ENCODE results near the gene IER3. TPM values are rescaled to one million over a fixed set of nuclear protein-coding genes. Genes with fewer than 3 reads are reported as not detected.
"Not testable (repeated sequence)": the region's sequence is repeated elsewhere in the genome, so short reads cannot be mapped to it uniquely, and the experiment has no call there.

IER3 gene
- total RNA-seq, 1 donor from 2014 or later = 4.8 TPM

DNA sequence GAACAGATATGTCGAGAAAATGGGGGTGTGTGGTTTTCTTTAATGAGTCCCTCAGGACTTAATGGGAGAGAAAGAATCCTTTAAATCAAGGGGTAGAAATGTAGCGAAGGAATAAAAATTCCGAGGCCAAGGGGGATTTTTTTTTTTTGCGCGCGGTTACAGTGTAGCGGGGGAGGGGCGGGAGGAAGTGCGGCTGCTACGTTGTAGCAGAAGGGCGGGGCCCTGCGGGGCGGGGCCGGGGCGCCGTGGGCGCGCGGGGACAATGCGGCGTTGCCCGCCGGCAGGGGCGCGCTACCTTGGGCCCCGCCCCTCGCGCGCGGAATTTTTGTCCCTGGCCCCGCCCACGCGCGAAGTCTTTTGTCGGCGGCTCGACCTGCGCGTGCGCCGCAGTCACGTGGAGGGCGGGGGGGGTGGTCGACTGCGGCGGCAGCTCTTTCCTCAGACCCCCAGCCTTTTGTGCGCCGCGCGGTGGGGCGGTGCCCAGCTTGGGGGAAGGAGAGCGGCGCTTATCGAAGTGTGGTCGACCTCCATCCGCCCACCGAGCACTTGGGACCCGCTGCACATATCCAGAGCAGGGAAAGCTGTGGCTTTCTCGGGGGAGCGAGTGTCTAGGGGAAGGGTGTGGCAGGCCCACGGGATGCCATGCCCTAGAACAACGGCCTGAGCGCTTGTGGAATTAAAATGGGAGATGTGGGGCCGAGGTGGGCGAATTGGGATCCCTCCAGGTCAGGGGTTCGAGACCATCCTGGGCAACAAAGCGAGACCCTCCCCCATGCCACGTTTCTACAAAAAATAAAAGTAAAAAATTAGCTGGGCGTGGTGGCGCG lies 22.9 kb downstream of the IER3 start:
- TF ChIP-seq CTCF (IDR thresholded peaks at IDR 0.05; ENCODE audit: unreplicated experiment) = peak; percentile 34
- H3K27ac Mint-ChIP-seq (ENCODE audit: unreplicated experiment) = peak overlapping the region; percentile 98
- DNase-seq (ENCODE audit: low spot score) = peak; percentile 95
- no peaks in the 10 kb centered on the region for H3K9me3 Mint-ChIP-seq (ENCODE audit: unreplicated experiment)
- peaks cover 54% of the 10 kb centered on the region for H3K36me3 Mint-ChIP-seq (ENCODE audit: low read depth, unreplicated experiment)
- peaks cover 22% of the 10 kb centered on the region for H3K27me3 Mint-ChIP-seq (ENCODE audit: unreplicated experiment)
- peak overlapping the region; percentile 99 for H3K4me3 Mint-ChIP-seq (ENCODE audit: unreplicated experiment)
- H3K4me1 Mint-ChIP-seq (ENCODE audit: unreplicated experiment) = peaks cover 55% of the 10 kb centered on the region

DNA sequence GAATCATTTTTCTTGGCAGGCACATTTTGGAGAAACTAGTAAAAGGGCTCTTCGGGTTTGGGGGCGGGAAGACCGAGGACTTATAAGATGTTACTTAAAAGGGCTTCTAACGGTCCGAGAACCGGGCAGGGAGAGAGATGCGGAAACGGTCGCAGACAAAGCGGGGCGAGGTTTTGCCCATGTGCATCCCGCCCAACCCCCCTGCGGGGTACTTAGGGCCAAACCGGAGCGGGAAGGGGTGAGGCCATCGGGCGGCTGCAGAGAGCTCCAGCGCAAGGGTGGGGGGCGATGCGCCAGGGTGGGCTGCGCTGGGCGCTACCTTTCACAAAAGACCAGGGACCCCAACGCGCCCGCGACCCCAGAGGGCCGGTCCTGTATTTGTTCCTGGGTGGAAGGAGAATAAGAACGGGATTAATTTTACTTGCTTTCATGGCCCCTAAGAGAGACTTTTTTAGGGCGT lies 23.6 kb downstream of the IER3 start:
- H3K4me3 Mint-ChIP-seq (ENCODE audit: unreplicated experiment) = peak overlapping the region; percentile 99
- peaks cover 56% of the 10 kb centered on the region for H3K4me1 Mint-ChIP-seq (ENCODE audit: unreplicated experiment)
- TF ChIP-seq CTCF (IDR thresholded peaks at IDR 0.05; ENCODE audit: unreplicated experiment) = no peak
- H3K27ac Mint-ChIP-seq (ENCODE audit: unreplicated experiment) = peak overlapping the region; percentile 98
- H3K9me3 Mint-ChIP-seq (ENCODE audit: unreplicated experiment) = no peaks in the 10 kb centered on the region
- H3K36me3 Mint-ChIP-seq (ENCODE audit: low read depth, unreplicated experiment) = peaks cover 54% of the 10 kb centered on the region
- peak; percentile 56 for DNase-seq (ENCODE audit: low spot score)
- H3K27me3 Mint-ChIP-seq (ENCODE audit: unreplicated experiment) = peaks cover 22% of the 10 kb centered on the region

DNA sequence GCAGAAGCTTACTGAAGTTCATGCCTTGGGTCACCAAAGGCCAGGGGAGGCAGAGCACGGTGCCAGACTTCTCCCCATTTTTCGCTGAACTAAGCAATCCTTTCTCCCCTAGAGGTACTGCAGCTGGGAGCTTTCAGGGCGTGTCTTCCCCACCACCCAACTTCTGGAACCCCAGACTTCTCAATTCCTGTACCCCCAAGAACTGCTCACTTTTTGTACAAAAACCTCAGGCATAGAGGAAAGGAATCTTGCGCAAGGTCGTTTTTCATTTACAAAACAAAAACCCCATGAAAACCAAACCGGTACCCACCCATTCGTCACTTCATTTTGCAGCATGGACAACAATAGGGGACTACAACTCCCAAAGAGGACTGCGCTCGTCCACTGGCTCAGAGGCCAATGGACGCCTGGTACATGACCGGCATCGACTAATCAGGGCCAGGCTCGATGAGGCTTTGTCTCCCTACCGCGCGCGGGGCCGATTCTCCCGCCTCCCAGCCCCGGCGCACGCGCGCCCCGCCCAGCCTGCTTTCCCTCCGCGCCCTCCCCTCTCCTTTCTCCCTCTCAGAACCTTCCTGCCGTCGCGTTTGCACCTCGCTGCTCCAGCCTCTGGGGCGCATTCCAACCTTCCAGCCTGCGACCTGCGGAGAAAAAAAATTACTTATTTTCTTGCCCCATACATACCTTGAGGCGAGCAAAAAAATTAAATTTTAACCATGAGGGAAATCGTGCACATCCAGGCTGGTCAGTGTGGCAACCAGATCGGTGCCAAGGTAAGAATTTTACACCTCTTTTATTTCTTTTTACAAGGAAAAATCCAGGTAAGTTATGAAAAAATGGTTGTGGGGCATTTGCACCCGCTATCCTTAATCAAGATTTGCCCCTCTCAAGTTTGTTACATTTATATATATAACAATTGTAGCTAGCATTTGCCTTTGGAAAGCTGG lies 24.3 kb downstream of the IER3 start, which contains the start of gene TUBB:
TUBB (plus strand) TSS at position 562 of the 947 bp plus-strand sequence; CDS start at position 717, 155 bp downstream.
- Mint-ChIP-seq H3K4me3 (ENCODE audit: unreplicated experiment) (peak within 1 kb of the TSS; percentile 99), H3K27me3 (ENCODE audit: unreplicated experiment) (peaks cover 18% of the 10 kb centered on the region), H3K4me1 (ENCODE audit: unreplicated experiment) (peaks cover 53% of the 10 kb centered on the region), H3K27ac (ENCODE audit: unreplicated experiment) (peak within 1 kb of the TSS; percentile 98), H3K36me3 (ENCODE audit: low read depth, unreplicated experiment) (peaks cover 51% of the 10 kb centered on the region), H3K9me3 (ENCODE audit: unreplicated experiment) (no peaks in the 10 kb centered on the region)
- DNase-seq (ENCODE audit: low spot score) = peak; percentile 96
- no peak for TF ChIP-seq CTCF (IDR thresholded peaks at IDR 0.05; ENCODE audit: unreplicated experiment)

GRCh38 chr6:30719356-30719755 lies 25.0 kb downstream of the IER3 start:
- Mint-ChIP-seq H3K27ac (ENCODE audit: unreplicated experiment) (peak overlapping the region; percentile 98), H3K36me3 (ENCODE audit: low read depth, unreplicated experiment) (peaks cover 48% of the 10 kb centered on the region), H3K9me3 (ENCODE audit: unreplicated experiment) (no peaks in the 10 kb centered on the region), H3K27me3 (ENCODE audit: unreplicated experiment) (peaks cover 16% of the 10 kb centered on the region), H3K4me3 (ENCODE audit: unreplicated experiment) (peak overlapping the region; percentile 99), H3K4me1 (ENCODE audit: unreplicated experiment) (peaks cover 48% of the 10 kb centered on the region)
- no peak for DNase-seq (ENCODE audit: low spot score)
- TF ChIP-seq CTCF (IDR thresholded peaks at IDR 0.05; ENCODE audit: unreplicated experiment) = no peak

GRCh38 chr6:30717845-30718720 lies 26.3 kb downstream of the IER3 start:
- Mint-ChIP-seq H3K27ac (ENCODE audit: unreplicated experiment) (peak overlapping the region; percentile 99), H3K4me1 (ENCODE audit: unreplicated experiment) (peaks cover 35% of the 10 kb centered on the region), H3K36me3 (ENCODE audit: low read depth, unreplicated experiment) (peaks cover 44% of the 10 kb centered on the region), H3K4me3 (ENCODE audit: unreplicated experiment) (peak overlapping the region; percentile 99)
- H3K27me3 Mint-ChIP-seq (ENCODE audit: unreplicated experiment); DNase-seq (ENCODE audit: low spot score); H3K9me3 Mint-ChIP-seq (ENCODE audit: unreplicated experiment): not testable (repeated sequence)
